ENCODE measurements around the gene GLIS1.

The GLIS1 gene

DNA sequence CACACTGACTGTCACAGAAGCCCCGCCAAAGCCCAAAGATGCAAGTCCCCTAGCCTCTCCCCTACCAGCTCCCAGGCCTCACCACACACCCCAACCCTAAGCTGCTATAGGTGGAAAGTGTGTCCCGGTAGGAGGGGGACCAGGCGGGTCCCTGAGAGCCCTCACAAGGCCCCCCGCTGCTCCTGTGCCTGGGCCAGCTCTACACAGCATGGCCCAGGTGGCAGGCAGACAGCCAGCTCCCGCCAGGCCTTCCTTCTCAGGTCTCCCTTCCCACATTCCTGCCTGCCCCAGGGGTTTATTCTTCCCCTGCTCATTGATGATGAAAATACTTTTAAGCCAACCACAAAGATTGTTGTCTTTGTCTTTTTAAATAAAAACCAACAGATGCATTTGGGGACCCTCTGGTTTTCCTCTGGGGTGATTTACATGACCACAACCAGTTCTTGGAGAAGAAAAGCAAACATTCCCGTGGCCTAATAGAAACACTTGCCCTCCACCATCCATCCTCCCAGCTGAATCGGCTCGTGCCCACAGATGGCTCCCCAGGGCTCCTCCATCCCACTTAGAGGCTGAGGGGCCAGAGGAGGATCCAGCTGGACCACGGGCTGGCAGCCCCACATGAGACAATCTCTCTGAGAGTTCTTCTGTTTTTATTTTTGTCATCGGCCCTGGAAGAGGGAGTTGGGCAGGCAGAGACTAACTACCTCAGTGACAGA lies 186.7 kb downstream of the GLIS1 start:
- DNase-seq (ENCODE audit: low read depth, low spot score): no peak
- no peak overlapping the region for H3K4me3 ChIP-seq (ENCODE audit: low read length)

DNA sequence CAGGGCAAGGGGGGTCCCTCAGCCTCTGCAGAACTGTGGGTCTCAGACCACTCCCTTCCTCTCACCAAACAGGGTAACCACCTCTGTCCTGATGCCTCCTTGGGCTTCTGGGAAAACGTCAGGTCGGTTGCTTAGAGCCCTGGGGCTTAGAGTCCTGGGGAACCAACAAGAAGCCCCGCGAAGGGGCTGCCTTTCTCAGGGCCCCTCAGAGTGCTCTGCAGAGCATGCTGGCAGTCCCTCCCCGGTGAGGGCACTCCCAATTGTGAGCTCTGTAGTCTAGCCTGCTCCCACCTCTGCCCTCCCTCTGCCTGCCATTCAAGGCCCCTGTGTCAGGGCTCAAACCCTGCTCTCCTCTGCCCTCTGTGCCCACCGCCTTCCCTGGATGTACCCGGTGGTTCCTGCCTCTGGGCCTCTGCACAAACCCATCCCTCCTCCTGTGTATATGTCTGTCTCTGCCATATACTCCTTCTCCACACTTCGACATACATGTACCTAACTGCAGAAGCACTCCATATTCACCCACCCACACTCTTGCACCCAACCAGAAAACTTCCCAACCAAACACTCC lies 187.5 kb downstream of the GLIS1 start:
- DNase-seq (ENCODE audit: low read depth, low spot score): no peak

DNA sequence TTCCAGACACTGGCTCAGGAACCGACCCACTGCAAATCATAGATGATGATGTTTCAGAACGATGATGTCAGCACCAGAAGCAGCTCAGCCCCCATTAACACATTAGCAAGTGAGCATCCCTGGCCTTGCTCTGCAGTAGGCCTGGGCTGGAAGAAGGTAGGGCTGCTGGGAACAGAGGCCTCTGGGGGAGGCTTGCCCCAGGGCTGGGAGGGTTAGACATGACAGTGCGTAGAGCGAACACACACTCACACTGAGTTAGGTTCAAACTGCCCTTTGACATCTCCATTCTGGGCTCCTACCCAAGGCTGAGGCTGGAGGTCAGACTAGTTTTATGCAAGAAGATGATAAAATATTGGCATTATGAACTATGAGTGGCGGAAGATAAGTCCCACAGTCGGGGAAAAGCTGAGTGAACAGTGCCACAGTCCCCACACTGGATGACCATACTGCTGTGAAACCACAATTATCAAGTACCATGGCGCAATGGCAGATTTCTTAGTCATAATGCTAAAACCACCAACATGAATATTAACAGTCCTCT lies 188.7 kb downstream of the GLIS1 start:
- DNase-seq (ENCODE audit: low read depth, low spot score): no peak
- H3K4me3 ChIP-seq (ENCODE audit: low read length): no peak overlapping the region

More for the DNA sequence above, 187.5 kb downstream of the GLIS1 start:
- H3K4me3 ChIP-seq (ENCODE audit: low read length): no peak overlapping the region

DNA sequence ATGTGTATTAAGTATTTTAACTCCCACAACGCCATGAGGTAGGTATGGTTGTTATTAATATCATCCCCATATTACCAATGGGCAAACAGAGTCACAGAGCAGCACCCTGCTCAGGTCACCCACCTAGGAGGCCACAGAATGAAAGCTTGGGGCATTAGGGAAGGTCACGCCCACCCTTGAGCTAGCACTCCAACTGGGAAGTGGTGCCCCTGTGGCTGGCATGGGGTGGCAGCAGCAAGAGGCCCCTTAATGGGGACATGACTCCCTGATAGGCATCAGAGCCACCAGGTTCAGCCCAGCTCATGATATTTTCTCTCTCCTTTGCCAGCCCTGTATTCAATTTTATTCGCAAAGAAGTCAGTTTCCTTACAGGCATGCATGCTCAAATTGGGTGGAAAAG lies 189.2 kb downstream of the GLIS1 start:
- DNase-seq (ENCODE audit: low read depth, low spot score): no peak
- no peak overlapping the region for H3K4me3 ChIP-seq (ENCODE audit: low read length)

DNA sequence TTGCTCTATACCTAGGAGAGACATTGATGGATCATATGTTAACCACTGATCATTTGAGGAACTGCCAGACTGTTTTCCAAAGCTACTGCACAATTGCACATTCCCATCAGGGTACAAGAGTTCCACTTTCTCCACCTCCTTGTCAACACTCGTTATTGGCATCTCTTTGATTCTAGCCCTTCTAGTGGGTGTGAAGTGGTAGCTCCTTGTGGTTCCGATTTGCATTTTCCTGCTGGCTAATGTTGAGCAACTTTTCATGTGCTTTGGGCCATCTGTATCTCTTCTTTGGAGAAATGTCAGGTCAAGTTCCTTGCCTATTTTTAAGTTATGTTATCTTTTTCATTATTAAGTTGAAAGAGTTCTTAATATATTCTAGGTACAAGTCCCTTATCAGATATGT lies 189.7 kb downstream of the GLIS1 start:
- H3K4me3 ChIP-seq (ENCODE audit: low read length): no peak overlapping the region

DNA sequence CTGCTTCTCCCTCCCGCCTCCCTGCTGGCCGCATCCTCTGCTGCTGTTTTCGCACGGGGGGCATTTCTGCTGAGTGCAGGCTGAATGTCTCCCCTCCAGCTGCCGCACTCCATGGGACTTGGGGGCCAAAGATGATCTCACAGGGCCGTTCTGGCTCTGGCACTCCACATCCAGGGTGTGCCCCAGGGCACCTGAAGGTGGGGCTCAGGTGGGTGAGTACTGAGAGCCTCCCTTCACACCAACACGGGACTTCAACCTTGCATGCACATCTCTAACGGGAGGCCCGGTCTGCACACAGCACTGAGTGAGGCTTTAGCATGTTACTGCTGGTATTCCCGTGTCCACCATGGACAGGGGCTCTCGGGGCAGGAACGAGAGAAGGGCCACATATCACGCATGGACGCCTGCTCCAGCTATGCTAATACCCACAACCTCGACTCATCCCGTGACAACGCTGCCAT lies 190.9 kb downstream of the GLIS1 start:
- no peak overlapping the region for H3K4me3 ChIP-seq (ENCODE audit: low read length)
- DNase-seq (ENCODE audit: low read depth, low spot score): no peak

More for the DNA sequence above, 189.7 kb downstream of the GLIS1 start:
- DNase-seq (ENCODE audit: low read depth, low spot score): no peak

DNA sequence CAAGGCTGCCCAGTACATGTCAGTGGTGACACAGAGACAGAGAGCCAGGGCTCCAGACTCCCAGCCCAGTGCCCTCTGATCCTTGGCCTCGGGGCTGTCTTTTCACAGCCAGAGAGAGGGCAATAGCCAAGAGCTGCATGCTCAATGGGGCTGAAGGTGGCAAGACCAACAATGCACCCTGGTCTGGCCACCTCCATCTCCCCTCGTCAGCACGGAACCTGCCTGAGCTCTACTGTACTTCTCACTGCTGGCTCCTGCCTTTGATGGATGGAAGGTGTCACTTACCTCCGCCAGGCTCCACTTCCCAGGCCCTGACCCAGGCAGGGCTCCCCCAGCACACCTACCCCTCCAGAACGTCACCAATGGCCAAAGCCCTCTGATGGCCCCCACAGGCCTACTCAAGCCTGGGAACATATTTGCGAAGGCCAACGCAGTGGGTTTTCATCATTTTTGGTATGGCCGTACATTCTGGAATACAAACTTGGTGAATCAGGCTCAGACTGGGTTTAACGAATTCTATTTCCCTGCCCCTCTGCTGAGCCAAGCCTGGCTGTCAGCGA lies 191.7 kb downstream of the GLIS1 start:
- no peak for DNase-seq (ENCODE audit: low read depth, low spot score)
- H3K4me3 ChIP-seq (ENCODE audit: low read length): no peak overlapping the region

DNA sequence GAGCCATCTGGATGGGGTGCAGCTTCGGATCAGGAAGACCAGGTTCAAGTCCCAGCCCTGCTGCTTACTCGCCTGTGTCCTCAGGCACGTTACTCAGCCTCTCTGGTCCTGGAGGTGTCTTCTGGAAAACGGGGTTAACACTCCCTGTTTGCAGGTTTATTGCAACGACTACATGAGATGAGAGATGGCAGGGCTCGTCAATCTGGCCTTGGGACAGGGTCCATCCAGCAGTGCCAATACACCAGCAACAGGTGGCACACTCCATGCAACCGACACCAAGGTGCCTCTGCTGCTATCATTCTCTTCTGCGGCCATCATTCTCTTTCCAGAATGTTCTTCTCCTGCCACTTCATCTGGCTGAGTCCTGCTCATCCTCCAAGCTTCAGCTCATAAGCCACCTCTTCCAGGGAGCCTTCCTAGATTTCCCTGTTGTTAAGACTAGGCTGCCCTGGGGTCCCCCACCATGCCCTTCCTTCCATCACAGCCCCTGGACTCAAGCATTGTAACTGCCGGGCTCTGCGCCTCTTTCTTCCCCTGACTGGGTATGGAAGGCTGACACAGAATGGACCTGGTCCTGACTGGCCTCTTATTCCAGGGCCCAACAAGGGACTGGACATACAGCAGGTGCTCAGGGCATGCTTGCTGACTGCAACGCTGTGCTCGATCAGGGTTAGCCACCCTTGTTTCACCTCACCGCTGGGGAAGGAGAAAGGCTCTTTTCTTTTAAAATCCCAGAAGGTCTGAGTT lies 192.4 kb downstream of the GLIS1 start:
- no peak for DNase-seq (ENCODE audit: low read depth, low spot score)
- no peak overlapping the region for H3K4me3 ChIP-seq (ENCODE audit: low read length)

DNA sequence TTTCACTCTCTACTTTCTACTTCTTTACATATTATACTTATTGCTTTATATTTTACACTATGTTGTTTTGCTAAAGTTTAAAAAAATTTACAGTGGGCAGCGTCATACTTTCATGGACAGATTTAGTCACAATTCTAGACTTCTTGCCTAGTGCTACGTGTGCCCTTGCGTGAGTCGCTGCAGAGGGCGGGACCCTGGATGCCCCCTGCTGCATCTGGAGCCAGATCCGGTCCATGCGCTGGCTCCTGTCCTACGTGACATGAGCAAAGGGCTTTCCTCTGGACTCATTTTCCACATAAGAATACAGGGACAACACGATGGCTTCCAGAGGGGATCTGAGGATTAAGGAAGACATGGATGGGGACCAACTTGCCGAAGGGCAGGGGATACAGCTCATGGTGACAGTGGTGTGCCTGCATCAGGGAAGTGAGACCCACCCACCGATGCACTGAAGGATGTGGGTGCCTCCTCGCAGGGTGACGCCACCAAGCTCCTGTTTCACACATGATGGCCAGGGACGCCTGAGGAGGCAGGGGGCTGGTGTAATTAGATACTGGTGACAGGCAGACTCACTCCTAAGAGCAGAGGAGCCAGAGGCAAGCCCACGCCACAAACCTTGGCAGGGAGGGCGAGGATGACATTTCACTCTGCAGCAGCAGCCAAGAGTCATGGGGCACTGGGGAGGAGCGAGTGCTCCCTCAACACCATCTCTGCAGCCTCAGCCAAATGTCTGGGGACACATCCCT lies 193.1 kb downstream of the GLIS1 start:
- DNase-seq (ENCODE audit: low read depth, low spot score): no peak
- H3K4me3 ChIP-seq (ENCODE audit: low read length): no peak overlapping the region

DNA sequence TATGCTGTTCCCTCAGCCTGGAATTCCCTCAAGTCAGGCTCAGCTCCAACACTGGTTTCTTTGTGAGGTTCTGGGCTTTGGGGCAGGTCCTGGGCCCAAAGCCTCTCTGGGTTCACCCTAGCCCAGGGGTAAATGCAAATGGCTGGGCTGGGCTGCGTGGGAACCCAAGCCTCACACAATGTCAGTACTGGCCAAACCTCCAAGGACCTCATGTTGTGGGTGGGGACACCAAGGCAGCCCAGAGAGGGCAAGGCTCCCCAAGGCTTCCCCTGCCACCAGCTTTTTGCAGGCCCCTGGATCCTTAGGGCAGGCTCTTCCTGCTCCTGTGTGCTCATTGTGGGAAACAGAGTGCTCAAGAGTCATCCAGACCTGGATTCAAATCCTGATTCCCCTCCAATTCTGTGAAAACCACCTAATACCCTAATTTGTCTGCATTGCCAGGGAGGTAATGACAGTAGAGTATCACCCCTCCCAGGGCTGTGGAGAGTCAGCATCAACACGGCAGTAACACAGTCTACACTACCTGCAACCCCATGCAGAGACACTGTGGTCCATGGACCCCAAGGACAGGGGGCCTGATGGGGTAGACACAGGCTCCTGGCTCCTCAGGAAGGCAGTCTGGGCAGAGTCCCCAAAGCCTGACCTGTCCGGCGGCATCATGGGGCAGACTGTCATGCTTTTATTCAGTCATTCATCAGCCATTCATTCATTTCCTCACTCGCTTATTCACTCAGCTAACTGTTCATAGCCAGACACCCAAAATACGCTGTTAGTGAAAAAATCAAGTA lies 194.0 kb downstream of the GLIS1 start:
- DNase-seq (ENCODE audit: low read depth, low spot score): no peak
- no peak overlapping the region for H3K4me3 ChIP-seq (ENCODE audit: low read length)

DNA sequence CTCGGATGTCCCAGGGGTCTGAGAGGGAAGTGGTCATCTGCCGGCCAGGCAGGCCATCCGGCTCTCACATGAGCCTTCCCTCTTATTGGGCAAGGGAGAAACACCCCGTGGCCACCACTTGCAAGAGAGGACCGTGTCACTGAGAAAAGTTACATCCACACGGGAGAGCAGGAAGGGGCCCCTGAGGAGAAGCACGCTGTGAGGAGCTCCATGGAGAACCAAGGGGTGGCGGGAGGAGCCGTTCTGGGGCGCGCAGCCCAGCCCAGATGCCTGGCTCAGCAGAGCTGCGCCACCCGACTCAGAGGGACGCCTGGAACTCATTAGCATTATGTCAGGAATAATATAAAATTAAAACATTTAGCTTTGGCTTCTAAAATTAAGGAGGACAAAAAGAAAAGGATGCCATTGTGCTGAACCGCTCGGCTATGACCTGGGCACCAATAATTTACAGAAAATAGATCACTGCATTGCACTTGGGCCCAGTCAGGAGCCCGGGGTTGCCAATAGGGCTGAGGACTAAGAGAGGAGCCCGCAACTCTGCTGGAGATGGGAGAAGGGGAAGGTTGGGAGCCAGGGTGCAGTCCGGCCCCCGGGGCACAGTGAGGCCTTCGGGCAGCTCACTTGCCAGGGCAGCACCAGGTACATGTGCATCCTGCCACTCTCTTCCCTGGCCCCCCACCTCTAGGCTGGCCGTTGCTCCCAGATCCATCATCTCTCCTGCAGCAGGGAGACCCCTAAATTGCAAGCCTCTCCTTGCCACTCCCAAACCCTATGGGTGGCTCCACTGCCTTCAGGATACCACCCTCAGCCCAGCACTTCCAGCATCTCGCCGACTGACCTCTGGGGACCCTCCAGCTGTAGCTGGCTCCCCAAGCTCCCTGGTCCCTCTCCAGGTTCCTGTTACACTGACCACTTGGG lies 194.9 kb downstream of the GLIS1 start:
- H3K4me3 ChIP-seq (ENCODE audit: low read length): no peak overlapping the region
- DNase-seq (ENCODE audit: low read depth, low spot score): no peak

DNA sequence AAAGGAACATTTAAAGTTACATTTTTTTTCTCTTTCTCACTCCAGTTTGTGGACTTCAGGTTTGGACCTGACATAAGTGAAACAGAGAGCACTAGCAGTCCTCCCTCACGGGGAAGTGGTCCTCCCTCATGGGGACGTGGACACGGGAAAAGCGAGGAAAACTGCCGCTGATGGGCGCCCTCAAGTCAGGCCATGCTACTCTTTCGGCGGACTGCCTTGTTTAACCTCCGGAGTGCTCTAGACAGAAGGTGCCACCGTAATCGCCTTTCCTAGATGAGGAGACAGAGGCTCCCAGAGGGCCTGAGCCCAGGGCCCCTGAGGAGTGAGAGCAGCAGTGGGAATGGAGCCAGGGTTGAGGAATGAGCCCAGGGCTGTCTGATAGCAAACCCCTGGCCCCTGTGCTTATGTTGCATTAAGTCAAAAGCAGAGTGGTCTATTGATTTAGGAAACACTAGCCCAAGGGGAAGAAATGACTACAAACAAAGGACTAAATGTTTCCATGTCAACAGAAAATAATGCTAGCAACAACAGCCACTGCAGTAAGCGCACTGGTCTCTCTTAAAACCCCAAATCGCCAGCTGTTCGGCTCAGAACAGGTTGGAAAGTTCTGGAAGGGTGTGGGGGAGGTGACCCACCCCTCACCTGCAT lies 195.7 kb downstream of the GLIS1 start:
- no peak overlapping the region for H3K4me3 ChIP-seq (ENCODE audit: low read length)
- DNase-seq (ENCODE audit: low read depth, low spot score): no peak

DNA sequence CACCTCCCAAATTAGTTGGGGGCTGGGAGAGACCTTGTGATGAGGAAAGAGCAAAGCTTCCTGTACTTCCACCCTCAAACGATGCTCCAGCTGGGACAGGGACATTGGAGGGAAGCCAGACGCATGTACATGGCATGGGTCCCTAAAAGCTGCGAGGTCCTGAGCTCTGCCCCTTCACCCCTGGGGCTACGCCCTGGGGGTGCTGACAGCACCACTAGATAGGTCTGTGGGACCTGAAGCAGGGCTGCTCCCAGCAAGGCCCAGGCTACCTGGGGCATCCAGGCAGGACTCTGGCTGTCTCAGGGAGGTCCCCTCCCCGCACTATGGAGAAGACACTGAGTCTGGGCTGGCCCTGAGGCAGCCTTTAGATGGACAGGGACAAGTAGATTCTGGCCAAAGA lies 196.4 kb downstream of the GLIS1 start:
- H3K4me3 ChIP-seq (ENCODE audit: low read length): no peak overlapping the region
- no peak for DNase-seq (ENCODE audit: low read depth, low spot score)

DNA sequence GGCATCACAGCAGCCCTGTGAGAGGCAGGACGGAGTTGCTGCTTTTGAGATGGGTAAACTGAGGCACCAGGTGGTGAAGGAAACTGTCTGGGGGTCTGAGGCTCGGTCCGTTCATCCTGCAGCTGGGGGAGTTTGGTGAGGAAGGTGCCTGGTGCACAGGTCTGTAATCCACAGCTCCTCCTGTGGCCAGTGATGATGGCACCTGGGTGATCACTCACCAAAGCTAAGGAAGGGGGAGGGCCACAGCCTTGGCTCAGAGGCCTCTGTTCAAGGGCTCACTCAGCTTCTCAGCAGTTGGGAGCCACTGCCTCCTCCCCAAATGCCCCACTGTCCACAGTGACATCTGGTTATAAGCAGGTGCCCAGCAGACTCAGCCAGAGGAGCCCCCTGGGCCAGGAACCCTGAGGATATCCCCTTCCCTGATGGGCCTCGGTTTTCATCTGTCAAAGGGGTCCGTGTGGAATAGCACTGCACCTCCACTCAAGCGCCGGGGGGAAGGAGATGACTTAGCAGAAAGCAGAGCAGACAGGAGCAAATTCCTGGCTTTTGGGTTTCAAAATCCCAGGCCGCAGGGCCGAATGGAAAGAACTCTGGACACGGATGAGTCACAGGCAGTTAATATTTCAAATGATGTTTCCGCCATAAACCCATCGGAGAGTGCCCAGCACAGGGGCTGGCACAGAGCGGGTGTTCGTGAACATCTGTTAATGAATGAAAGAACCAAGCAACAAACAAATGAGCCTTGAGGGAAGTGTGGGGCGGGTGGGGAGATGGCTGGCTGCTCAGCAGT lies 197.0 kb downstream of the GLIS1 start:
- no peak overlapping the region for H3K4me3 ChIP-seq (ENCODE audit: low read length)
- peak; percentile 4 for DNase-seq (ENCODE audit: low read depth, low spot score)

DNA sequence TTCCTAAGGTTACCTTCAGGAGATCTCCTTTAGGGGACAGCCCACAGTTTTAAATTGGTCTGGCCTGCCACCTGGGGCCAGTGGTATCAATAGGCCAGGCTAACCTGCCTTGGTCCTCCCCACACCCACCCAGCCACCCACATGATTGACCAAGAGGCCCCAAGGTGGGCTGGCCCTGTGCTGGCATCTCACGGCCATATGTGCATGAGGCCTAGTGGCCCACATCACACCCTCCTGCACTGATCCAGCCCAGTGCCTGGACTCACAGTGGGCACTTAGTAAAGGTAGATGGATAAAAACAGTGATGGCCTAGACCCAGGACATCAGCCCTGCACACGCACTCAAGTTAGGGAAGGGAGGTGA lies 197.7 kb downstream of the GLIS1 start:
- no peak overlapping the region for H3K4me3 ChIP-seq (ENCODE audit: low read length)
- DNase-seq (ENCODE audit: low read depth, low spot score): no peak

DNA sequence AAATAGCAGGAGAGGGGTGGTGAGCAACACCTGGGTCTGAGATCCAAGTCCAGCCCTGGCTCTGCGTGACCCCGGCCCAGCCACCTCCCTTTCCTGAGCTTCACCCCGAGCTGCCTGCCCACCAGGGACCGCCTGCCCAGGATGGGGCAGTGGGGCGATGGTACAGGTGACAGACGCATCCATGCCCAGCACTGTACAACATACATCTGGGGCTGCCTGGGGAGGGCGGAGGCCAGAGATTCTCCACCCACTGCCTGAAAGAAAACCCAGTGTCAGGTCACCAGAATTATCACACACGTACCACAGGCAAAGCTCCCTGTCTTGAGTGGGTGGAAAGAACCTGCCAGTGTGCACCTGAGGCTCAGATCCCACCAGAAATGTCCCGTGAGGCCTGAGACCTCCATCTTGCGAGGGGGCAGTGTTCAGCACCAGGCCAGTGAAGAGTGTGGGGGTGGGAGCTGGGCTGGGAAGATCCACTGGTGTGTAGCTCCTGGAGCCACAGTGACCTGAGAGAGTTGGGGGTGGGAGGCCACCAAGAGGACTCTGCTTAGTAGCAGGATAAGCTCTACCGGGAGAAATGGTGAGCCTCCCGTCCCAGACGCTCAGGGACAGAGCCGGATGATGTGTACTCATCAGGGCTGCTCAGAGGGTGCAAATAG lies 198.2 kb downstream of the GLIS1 start:
- no peak for DNase-seq (ENCODE audit: low read depth, low spot score)

More for the DNA sequence above, 198.2 kb downstream of the GLIS1 start:
- no peak overlapping the region for H3K4me3 ChIP-seq (ENCODE audit: low read length)

All from Jurkat, Clone E6-1 (cell line).